GM21381 (cell line): Measurements from ENCODE around the gene COMMD6.
A peak's percentile ranks its signal among the peaks of the same experiment; 100 is the strongest.

Experiments
- ATAC-seq: cut with Tn5 transposase; IDR thresholded peaks from one replicate; pipeline ENCODE4 v1.9.1; 2021; ENCODE audit warnings: mild to moderate bottlenecking, moderate library complexity; ENCODE audit not compliant: unreplicated experiment

The COMMD6 gene

DNA sequence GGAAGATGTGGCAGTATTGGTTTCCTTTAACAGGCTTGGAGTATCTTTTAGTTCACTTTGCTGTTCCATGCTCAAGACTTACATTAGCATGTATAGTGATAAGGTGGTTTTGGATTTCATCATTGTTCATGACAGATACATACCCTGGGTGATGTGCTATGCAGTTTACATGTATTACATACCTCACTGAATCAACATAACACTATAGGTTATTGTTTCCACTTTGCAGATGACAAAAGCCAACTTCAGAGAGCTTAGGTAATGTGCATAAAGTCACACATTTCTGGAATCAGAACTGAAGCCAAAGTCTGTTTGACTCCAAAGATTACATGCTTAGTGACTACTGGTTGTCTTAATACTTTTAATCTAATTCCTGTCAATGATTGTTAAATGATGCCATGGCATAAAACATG lies 7.1 kb downstream of the COMMD6 start:
- no peak for ATAC-seq

DNA sequence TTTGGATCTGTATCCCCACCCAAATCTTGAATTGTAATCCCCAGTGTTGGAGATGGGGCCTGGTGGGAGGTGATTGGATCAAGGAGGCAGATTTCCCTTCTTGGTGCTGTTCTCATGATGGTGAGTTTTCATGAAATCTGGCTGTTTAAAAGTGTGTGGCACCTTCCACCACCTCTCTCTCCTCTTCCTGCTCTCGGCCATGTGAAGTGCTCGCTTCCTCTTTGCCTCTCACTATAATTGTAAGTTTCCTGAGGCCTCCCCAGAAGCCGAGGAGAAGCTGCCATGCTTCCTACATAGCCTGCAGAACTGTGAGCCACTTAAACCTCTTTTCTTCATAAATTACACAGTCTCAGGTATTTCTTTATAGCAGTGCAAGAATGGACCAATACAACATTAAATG lies 15.7 kb downstream of the COMMD6 start:
- no peak for ATAC-seq

DNA sequence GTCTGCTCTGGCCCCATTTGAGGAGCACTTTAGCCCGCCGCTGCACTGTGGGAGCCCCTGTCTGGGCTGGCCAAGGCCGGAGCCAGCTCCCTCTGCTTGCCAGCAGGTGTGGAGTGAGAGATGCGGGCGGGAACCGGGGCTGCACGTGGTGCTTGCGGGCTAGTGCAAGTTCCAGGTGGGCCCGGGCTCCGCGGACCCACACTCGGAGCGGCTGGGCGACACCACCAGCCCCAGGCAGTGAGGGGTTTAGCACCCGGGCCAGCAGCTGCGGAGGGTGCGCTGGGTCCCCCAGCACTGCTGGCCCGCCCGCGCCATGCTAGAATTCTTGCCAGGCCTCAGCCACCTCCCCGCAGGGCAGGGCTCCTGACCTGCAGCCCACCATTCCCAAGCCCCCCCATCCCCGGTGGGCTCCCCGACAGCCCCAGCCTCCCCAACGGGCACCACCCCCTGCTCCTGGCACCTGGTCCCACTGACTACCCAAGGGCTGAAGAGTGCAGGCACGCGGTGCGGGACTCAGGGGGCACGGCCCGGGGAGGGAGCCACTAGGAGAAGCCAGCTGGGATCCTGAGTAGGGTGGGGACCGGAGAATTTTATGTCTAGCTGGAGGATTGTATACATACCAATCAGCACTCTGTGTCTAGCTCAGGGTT lies 19.1 kb downstream of the COMMD6 start:
- no peak for ATAC-seq

DNA sequence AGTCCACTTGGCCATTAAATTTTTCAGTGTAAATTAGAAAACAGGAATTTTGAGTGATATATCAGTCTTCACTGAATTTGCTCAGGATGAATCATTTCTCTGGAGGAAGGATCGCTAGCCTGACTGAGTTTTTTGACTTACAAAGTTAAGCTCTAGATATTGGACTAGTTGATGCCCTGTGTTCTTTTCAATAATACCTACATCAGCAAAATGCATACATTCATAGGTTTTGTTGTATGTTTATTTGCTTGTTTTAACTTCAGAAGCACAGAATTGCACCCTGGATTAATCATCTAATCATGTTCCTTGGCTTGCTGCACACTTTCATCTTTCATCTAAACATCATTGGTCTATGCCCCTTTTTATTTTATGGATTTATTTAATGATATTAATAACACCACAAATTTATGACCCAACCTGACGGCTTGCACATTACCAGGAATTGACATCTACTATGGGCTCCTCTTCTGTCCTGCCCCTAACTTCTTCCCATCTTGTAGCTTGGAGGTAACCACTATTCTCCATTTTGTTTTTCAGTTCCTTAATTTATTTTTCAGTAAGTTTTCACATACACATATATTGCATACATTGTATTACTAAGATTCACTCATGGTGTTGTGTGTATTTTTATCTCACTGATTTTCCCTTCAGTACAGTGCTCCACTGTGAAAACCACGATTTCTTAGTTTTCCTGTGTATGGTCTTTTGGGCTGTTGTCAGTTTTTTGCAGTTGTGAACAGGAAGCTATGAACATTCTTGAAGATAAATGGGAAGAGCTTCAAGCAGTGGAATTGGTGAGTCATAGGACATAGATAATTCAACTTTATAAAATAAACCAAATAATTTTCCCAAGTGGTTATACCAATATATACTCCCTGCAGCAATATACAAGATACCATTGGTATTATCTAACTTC lies 23.3 kb downstream of the COMMD6 start:
- ATAC-seq: no peak

DNA sequence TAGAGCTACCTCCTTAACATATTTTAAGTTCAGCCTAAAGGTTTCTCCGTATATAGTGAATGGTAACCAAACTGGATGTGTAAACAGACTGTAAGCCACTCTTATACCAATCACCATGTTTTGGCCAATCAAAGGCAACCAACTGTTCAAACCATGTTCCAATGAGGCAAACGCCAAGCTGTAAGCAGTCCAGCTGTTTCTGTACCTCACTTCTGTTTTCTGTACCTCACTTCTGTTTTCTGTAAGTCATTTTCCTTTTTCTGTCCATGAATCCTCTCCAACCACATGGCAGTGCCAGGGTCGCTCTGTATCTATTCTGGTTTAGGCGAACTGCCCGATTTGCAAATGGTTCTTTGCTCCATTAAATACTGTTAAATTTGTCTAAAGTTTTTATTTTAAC lies 24.4 kb downstream of the COMMD6 start:
- ATAC-seq: no peak

DNA sequence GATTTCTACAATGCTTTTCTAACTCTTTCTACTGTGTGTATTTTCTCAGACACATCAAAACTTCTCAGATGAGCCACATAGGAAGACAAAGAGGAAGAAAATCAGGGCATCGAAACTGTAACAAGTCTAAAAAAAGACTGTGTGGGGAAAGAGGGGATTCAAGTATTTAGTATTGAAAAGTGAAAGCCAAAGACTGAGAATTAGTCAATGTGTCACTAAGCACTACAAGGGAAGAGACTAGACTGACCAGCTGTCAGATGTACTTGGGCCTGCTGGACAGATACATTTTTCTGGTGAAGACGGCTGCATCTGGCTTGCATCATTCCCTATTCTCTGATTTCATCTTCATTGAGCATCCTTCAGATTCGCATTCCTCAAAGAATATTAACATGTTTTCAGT lies 25.4 kb downstream of the COMMD6 start:
- ATAC-seq: peak; percentile 92

DNA sequence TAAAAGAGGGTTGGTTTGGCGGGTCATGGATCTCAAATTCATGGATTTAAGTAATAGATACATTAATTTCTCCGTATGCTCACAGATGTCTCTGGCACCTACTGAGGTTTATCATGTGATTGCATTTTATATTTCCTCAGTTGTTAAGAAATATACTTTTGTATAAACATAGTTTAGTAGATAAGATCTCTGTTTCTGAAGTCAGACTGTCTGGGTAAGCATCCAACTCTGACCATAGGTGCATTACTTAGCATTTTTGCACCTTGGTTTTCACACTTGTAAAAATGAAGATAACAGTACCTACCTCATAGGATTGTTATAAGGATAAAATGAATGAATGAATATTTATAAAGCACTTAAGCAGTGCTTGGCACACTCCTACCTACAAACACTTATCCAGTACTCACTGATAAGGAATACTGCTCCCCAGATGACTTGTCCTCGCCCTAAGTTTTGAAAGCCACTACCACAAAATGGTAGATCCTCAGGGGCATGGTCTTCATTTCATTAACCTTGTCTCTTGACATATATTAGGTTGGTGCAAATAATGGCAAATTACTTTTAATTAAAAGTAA lies 26.5 kb downstream of the COMMD6 start:
- no peak for ATAC-seq

DNA sequence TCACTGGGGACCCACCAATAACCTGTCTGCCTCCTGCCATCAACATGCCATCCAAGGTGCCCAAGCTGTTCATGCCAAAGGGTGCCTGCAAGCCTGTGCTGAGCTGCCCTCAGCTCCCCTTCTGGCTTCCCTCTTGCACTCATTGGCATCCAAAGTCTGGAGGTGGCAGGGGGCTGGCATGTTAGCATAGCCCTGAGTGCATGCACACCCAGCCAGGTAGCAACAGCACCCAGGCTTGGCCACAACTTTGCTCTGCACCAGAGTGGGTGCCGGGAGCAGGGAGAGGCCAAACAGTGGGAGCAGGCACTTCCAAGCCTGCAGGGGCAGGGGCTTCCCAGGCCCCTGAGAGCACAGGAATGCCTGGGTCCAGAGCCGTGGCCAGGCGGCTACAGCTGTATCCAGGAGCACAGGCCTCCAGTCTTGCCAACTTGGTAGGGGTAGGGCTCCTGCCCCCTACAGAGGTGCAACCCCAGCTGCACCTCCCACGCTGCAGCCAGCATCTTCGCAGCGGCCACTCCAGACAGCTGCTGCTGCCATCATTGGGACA lies 29.6 kb downstream of the COMMD6 start:
- no peak for ATAC-seq

DNA sequence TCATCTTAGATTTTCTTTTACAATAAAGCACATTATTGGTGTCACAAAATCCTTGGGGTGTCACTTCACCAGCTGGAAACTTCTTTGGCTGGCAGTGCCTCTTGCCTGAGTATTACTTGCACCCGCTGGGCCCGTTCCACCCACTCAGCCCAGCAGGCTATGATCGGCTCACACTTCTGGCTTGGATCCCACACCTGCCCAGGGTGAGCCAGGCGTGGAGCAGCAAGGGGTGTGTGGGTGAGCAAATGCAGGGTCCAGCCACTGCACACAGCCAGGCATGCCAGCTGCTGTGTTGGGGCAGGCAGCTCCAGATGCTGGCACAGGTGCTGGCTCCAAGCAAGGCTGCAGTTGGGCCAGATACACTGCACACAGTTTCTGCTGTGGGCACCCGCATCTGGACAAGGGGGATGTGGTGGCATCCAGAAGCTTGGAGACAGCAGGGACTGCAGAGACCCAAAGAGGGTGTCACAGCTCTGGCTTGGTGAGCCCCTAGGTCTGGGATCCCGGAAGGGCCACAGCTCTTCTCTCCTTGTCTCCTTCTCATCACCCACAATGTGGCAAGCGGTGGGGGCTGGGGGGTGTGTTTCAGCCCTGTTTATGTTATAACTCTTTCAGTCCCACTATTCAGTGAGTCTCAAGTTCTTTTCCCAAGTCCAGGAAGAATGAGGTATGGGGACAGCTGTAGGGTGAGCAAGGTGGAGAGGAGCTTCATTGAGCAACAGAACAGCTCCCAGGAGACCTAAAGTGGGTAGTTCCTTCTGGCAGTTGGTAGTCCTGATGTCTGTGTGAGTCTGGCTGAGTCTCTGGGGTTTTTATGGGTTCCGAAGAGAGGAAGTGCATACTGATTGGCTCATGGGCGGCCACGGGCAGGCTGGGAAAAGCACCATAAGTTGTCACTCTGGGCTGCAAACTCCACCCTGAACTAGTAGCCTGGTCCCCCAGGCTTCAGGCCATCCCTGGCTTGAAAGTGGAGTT lies 30.3 kb downstream of the COMMD6 start:
- no peak for ATAC-seq

DNA sequence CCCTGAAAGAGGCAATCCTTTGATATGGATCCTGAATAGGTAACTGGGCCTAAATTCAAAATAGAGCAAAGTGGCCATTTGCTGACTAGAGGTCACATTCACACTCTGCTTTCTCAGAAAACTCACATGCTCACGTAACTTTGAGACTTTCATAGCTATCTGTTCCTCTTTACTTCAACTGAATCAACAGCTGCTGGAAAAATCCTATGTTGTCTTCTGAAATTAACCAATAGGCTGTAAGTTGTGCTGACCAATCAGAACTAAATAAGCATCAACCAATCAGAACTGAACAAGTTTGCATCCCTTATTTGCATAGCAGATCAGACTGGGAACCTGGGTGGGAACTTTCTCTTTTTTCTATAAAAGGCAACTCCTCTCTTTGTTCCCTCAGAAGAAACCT lies 31.6 kb downstream of the COMMD6 start:
- ATAC-seq: no peak

DNA sequence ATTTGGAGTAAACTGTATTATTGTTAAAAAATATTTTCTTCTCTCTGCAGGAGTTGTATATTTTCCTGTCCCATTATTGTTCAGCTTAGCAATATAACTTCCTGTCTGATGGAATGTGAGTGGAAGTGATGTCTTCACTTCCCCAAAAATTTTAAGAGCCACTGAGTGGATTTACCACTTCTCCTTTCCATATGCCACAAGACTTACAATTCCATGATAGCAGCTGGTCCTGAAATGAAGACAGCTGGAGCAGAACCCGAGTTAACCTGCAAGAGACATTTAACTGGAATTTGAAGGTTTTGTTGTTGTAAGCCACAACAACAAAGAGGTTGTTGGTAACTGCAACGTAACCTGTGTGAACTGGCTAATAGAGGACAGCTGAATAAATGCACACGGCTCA lies 32.3 kb downstream of the COMMD6 start:
- no peak for ATAC-seq

DNA sequence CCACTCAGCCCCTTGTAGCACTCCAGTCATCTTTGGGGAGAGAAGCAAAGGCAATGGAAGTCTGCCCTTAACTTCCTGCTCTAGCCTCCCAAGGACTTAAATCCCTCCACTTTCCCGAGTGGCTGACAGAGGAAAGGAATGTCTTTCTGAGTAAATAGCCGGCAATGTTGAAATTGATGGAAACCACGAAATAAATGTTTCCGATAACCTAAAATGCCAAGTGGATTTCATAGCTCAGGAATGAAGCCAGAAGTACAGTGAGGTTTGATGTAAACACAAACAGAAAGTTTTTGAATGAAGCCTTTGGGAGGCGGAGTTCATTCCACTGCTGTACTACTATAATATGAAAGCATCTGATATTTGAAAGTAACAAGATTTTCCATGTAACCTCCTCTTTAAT lies 41.7 kb downstream of the COMMD6 start:
- ATAC-seq: no peak

DNA sequence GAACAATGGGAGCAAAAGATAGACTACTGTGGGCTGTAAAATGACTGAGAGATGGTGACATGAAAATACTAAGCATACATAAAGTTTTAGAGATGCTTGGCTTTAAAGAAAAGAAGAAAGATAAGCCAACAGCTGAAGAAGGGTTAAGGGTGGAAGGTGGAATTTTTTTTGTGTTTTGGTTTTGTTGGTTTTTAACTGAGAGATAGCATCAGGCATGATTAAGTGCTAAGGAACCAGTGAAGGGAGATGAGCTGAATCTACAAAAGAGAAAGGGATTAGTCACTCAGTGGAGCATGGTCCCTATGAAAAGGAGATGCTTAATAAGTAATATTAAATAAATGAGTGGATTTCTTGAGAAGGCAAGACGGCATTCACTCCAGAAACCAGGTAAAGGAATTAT lies 43.1 kb downstream of the COMMD6 start:
- no peak for ATAC-seq

DNA sequence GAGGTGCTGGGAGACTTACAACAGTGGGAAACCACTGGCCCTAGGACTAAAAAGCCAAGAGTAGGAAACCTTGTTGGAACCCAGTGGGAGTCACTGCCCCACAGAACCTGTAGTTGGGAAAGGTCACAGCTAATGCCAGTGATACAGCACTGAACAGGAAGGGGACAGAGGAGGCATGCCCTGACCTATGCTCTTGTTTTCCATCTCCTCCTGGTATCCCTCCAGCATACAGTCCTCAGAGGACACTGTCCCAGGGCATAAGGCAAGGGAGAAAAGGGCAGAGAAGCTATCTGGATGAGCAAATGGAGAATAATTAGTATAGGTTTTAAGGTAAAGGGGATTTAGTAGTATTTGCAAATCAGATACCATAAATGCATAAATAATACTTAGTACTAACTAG lies 44.5 kb downstream of the COMMD6 start:
- no peak for ATAC-seq

DNA sequence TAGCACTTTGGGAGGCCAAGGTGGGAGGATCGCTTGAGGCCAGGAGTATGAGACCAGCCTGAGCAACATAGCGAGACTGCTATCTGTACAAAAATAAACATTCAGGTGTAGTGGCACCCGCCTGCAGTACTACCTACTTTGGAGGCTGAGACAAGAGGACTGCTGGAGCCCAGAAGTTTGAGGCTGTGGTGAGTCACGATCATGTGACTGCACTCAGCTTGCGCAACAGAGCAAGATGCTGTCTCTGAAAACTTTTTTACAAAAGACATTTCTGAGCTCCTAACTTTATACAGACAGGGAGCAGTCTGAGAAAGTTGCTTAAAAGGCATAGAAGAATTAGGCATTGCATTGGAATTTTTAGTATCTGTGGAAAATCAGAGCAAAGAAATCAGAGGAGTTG lies 45.3 kb downstream of the COMMD6 start:
- no peak for ATAC-seq

DNA sequence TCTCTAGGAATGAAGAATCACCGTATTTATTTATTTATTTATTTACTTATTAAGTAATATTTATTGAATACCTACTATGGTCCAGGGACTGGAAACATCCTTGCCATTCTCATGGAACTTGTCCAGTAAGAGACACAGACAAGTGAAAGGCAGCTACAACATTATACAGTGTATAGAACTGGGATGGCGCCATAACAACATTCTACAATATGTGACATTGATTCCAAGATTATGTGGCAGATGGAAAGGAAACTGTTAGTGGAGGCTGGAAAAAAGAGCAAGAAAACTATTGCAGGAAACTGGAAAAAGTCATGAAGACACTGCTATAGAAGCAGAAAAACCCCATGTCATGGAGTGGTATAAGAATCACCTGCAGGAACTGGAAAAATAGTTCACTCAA lies 46.3 kb downstream of the COMMD6 start:
- ATAC-seq: no peak

DNA sequence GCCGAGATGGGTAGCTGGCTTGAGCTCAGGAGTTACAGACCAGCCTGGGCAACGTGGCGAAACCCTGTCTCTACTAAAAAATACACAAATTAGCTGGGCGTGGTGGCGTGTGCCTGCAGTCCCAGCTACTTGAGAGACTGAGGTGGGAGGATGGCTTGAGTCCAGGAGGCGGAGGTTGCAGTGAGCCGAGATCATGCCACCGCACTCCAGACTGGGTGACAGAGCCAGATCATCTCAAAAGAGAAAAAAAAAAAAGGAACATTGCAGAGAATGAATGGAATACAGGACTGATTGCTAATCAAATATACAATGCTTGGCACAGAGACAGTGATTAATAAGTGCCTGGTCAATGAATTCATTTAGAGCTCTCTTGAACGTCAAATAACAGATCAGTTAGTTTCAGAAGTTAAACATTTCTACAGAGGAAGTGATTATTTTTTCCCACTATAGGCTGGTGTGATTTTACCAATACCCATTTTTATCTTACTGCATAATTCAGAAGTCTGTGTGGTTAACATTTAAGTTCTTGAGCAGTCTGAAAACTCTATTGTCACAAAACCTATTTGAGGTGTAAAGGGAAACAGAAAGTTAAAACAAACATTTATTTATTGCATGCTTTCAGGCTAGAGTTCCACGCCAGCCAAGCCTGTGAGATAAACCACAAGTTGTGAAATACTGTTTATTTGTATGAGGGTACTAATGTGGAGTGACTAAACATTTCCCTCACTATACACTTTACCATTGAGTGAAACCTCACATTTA lies 48.0 kb downstream of the COMMD6 start:
- peak; percentile 70 for ATAC-seq

DNA sequence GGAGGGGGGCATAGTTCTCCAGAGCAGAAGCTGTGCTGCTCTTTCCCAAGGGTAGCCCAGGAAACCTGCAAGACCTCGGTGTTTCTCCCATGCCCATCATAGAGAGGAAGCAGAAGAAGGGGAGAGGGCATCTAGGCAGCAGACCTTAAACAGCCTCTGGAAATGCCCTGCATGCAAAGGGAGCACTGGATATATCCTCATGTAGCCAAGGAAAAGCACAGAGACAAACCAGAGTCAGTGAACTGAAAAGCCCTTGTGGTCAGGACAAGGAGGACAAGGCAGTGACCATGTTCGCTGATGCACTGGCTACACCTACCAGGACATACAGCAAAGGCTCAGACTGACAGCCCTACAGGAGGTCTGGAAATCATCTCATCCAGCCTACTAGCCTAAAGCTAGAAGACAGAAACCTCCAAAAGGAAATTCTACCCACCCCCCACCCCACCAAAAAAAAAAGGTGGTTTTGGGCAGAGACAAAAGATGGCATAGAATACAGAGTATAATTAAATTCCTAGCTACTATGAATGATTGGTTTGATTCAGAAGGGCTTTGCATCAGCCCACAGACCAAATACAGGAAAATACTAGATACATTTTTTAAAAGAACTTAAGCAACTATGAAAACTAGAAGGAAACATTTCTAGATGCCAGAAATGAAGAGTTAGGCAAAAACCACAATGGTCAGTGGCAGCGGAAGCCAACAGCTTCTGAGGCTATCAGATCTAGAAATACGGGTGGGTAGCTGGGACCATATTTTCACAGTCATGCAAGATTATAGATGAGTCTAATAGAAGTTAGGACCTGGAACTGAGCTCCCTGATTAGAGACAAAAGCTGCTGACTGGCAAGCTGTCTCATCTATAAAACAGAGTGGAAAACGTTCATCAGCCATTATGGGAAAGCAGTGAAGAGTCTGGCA lies 51.2 kb downstream of the COMMD6 start:
- no peak for ATAC-seq
